ENCODE data around the gene SREK1. TPM values are rescaled to one million over a fixed set of nuclear protein-coding genes. Genes with fewer than 3 reads are reported as not detected.

The SREK1 gene
- total and polyA plus RNA-seq, 4 donors, result 17.7 to 337 (median 51.1) TPM

GRCh38 chr5:66164044-66164790 lies 20.1 kb downstream of the SREK1 start:
- Histone ChIP-seq H3K4me1 (ENCODE audit: control insufficient read depth in 5 of 5, insufficient read depth in 5 of 5, low read length in 5 of 5) (no peaks in the 10 kb centered on the region), H3K27me3 (ENCODE audit: control insufficient read depth in 3 of 3, insufficient read depth in 3 of 3, low read length in 2 of 3) (no peaks in the 10 kb centered on the region), H3K27ac (ENCODE audit: low read depth in 1 of 2, low read length in 1 of 2) (no peak overlapping the region), H3K9me3 (ENCODE audit: control insufficient read depth in 4 of 4, insufficient read depth in 3 of 4, low read length in 3 of 4) (no peaks in the 10 kb centered on the region), H3K36me3 (ENCODE audit: control insufficient read depth in 4 of 4, insufficient read depth in 4 of 4, low read length in 4 of 4) (peaks cover 15 to 39% (median 27%) of the 10 kb centered on the region in 4 donors), H3K9ac (ENCODE audit: insufficient read depth in 1 of 2, low read length in 2 of 2) (no peak overlapping the region), H3K4me3 (no peak overlapping the region)
- TF ChIP-seq CTCF (IDR thresholded peaks at IDR 0.05; ENCODE audit: control extremely low read depth, extremely low read depth), result no peak
- WGBS, 2 donors, result 71 to 83% methylated on average over 8 of the region's 8 CpGs
- DNase-seq (peak; percentile 46 to 81 (median 71)), ATAC-seq (ENCODE audit: insufficient read depth, low FRiP score) (no peak)

GRCh38 chr5:66168226-66168625 lies 24.1 kb downstream of the SREK1 start:
- no peak overlapping the region for H3K4me3 ChIP-seq
- no peaks in the 10 kb centered on the region for H3K9me3 ChIP-seq (ENCODE audit: control insufficient read depth in 4 of 4, insufficient read depth in 3 of 4, low read length in 3 of 4)
- no peak for ATAC-seq (ENCODE audit: insufficient read depth, low FRiP score)
- no peak overlapping the region for H3K9ac ChIP-seq (ENCODE audit: insufficient read depth in 1 of 2, low read length in 2 of 2)
- H3K27ac ChIP-seq (ENCODE audit: low read depth in 1 of 2, low read length in 1 of 2), result no peak overlapping the region
- H3K36me3 ChIP-seq (ENCODE audit: control insufficient read depth in 4 of 4, insufficient read depth in 4 of 4, low read length in 4 of 4), result peaks cover 12 to 26% (median 25%) of the 10 kb centered on the region in 4 donors
- TF ChIP-seq CTCF (IDR thresholded peaks at IDR 0.05; ENCODE audit: control extremely low read depth, extremely low read depth), result no peak
- WGBS, 2 donors, result 96 to 98% methylated on average over 4 of the region's 4 CpGs
- no peaks in the 10 kb centered on the region for H3K4me1 ChIP-seq (ENCODE audit: control insufficient read depth in 5 of 5, insufficient read depth in 5 of 5, low read length in 5 of 5)
- no peaks in the 10 kb centered on the region for H3K27me3 ChIP-seq (ENCODE audit: control insufficient read depth in 3 of 3, insufficient read depth in 3 of 3, low read length in 2 of 3)
- no peak for DNase-seq

GRCh38 chr5:66169534-66169933 lies 25.4 kb downstream of the SREK1 start:
- H3K27ac ChIP-seq (ENCODE audit: low read depth in 1 of 2, low read length in 1 of 2), result no peak overlapping the region
- DNase-seq, result no peak
- TF ChIP-seq CTCF (IDR thresholded peaks at IDR 0.05; ENCODE audit: control extremely low read depth, extremely low read depth), result no peak
- no peaks in the 10 kb centered on the region for H3K4me1 ChIP-seq (ENCODE audit: control insufficient read depth in 5 of 5, insufficient read depth in 5 of 5, low read length in 5 of 5)
- H3K9ac ChIP-seq (ENCODE audit: insufficient read depth in 1 of 2, low read length in 2 of 2), result no peak overlapping the region
- 83 to 84% methylated on average over 4 of the region's 4 CpGs for WGBS, 2 donors
- peaks cover 11 to 25% (median 19%) of the 10 kb centered on the region in 4 donors for H3K36me3 ChIP-seq (ENCODE audit: control insufficient read depth in 4 of 4, insufficient read depth in 4 of 4, low read length in 4 of 4)
- H3K9me3 ChIP-seq (ENCODE audit: control insufficient read depth in 4 of 4, insufficient read depth in 3 of 4, low read length in 3 of 4), result no peaks in the 10 kb centered on the region
- ATAC-seq (ENCODE audit: insufficient read depth, low FRiP score), result no peak
- no peak overlapping the region for H3K4me3 ChIP-seq
- H3K27me3 ChIP-seq (ENCODE audit: control insufficient read depth in 3 of 3, insufficient read depth in 3 of 3, low read length in 2 of 3), result no peaks in the 10 kb centered on the region
